Measurements from ENCODE around the gene KLHL21.

DNA sequence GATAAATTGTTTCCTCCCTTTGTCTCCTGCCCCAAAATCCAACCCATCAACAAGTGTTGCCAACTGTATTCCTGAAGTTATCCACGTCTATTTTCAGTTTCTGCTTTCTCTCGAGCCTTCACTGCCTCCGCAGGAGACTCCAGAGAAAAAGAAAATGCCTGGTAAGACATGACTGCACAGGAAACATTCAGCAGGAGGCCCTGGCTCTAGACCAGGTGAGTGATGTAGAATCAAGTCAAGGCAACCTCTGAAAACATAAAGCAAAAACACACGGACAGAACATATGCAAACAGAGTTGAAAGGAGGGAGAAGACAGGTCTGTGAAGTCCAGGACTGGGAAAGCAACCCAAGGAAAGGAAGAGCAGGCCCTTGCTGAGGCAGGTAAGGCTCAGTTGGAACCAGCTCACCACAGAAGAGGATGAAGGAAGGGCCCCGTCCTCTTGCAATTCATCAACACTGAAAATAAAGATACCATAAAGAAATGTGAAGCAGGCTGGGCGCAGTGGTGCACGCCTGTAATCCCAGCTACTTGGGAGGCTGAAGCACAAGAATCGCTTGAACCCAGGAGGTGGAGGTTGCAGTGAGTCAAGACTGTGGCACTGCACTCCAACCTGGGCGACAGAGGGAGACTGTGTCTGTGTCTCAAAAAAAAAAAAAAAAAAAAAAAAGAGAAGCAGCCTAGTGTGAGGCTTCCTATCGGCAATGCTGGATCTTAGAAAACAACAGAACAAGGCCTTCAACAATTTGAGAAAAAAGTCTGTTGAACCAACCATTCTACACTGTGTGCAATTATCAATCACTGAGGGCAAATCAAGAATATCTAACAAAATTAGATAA lies 57.2 kb downstream of the KLHL21 start:
- TF ChIP-seq POLR2A (IDR thresholded peaks at IDR 0.05; ENCODE audit: low read depth, low read length) (no peak), POLR2AphosphoS5 (IDR thresholded peaks at IDR 0.05; ENCODE audit: low read depth, low read length) (no peak), TAF1 (IDR thresholded peaks at IDR 0.05; ENCODE audit: borderline replicate concordance, low read depth, low read length) (no peak)
